ENCODE results near the gene ISYNA1.

Gene ISYNA1

DNA sequence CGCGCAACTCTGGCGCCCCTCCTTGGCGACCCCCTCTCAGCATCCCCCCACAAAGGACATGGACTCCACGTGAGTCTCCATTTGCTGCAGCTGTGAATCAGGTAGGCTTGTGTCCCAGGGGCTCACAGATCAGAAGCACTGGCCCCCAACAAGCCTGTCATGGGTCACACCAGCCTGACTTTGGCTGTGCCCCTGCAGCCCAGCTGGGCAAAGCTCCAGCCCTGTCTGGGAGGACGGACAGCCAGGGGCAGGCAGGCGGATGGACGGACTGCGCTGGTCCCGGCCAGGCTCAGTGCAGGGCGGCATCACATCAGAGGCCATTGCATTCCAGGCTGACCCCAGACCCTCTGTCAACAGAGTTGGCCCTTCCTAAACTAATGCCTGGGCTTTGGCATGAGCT lies 28.4 kb upstream of the ISYNA1 start:
- DNase-seq: no peak

DNA sequence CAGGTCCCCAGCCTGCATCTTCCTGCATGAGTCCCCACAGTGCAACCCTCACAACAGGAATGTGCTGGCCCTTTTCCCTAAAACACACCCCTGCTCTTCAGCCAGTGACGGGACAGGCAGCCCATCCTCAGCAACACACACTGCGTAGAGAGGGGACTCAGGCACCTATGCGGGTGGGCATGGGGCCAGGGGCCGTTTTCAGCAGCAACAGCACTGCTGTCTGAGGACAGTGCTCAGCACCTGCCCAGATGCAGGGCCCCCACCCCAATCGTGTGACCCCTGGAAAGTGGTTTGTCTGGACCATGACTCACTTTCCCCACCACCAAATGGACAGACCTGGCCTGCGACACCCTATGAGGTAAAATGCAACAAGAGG lies 28.0 kb upstream of the ISYNA1 start:
- no peak for DNase-seq

DNA sequence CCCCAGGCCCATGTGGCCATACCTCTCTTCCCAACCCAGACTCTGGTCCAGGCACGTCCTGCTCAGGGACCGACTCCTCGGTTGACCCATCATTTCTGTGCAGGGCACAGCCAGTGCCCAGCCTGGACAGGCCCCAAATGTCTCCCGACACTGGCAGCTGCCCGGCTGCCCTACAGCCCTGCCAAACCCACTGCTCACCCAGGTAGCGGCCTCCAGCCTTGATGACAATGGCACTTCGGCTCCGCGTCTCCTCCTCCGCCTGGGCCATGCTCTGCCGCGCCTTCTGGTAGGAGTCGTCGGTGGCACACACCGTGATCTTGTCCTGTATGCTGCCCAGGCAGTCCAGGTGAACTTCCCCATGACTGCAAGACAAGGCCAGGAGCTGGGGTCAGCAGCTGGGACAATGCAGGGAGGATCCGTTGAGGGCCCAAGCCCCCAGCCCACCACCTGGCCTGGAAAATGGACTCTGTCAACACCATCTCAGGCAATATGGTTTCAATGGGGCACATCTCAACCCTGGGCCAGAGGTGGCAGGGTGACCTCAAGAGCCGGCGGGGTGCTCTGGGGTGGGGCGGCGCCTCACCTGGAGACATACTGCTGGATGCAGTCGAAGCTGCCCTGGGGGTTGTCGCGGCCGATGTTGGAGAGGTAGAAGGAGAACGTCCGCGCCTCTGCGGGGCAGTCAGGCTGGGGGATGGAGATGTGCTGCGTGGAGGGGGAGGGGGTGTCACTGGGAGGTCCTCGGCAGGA lies 27.5 kb upstream of the ISYNA1 start:
- DNase-seq: no peak

DNA sequence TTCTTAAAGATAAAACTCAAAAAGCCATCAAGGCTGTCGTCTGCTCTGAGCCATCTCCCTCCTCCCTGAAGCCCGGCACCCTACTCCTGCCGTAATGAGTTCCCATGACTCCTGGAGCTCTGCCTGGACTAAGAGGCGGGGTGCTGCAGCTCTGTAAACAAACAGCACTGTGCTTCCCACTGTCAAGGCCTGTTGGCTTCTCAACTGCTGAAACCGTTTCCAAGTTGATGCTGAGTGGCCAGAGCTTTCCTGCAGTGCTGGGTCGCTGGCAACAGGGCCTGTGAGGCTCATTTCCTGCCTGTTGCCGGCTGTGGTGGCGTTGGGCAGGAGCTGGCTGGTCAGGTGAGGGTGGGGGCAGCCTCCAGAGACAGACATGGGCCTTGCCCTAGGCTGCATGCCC lies 26.7 kb upstream of the ISYNA1 start:
- DNase-seq: no peak

DNA sequence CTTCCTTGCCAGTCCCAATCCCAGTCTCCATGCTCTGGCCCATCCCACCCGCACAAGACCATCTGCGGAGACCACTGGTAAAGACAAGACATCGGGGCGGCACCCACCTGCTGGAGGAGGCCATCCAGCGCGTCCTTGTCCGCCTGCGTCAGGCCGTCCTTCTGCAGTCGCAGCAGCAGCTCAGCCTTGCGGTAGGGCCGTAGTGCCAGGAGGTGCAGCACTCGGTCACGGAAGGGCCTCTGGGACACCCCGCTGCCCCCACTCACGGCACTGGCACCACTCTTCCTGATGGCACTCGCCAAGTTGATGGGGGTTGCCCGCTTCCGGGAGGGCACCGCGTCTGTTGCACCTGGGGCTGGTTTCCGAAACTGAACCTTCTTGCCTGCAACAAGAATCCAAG lies 23.5 kb upstream of the ISYNA1 start:
- no peak for DNase-seq

DNA sequence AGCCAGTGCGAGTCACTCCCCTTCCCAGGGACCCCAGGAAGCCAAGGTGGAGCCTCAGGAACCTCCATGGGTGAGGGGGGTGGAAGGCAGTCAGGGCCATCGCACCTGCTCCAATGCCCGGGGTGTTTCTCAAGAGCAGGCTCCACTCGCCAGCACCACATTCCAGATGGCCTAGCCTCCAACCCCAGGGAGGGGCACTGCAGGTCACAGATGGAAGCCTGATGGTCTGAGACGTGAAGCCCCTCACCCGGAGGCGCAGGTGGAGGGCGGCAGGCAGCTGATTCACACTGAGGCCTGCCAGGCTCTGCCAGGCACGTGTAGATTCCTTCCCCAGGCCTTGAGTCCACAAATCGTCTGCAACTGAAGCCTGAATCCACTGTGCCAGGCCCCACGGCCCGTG lies 23.0 kb upstream of the ISYNA1 start:
- DNase-seq: no peak

DNA sequence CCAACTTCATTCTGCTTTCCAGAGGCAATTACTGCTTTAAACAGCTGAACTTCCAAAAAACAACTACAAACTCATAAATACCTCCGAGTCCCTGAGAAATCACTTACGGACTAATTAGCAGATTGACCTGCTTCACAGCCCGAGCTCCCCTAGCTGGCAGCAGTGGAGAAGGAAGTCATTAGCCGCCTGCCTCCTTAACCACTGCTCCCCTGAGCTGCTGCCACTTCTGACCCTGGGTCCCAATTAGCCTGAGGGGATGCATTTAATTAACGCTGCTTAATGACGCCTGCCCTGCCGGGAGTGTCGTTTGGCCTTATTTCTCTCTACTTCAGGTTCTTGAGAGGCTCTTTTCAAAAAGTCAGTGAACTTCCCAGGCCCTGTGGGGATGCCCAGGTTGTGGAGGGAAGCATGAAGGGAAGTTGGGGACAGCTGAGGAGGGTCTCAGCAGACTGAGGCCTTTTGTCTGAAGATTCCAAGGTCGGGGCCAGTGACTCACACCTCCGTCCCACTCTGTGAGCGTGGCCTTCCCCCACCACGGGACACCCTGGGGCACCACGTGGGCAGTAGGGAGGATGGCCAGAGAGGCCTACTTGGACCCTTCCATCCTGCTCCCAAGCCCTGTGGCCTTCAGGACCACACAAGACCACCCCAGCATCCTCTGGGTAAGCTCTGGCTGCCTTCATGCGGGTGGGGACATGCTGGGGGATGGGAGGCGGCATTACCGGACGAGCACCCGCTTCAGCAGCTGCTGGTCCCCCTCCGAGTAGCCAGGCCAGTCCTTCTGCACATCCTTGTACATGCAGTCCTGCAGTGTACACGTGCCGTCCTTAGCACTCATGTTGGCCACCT lies 19.8 kb upstream of the ISYNA1 start:
- DNase-seq: no peak

DNA sequence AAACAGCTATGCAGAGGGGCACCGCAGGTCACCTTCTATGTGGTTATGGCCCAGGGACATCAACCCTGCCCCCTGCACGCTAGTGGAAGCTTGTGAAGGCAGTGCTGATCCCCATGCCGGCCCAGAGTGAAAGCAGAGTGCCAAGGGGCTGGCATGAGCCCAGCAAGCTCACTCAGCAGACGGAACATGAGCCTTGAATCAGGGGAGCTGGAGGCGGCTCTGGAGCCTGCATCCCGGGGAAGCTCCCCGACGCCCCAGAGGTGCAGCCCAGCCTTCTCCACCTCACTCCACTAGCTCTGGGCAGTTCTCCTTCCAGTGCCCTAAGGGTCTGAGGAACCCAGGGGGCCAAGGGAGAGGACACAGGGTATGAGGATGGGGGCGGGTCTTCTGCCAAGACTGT lies 19.0 kb upstream of the ISYNA1 start:
- no peak for DNase-seq

DNA sequence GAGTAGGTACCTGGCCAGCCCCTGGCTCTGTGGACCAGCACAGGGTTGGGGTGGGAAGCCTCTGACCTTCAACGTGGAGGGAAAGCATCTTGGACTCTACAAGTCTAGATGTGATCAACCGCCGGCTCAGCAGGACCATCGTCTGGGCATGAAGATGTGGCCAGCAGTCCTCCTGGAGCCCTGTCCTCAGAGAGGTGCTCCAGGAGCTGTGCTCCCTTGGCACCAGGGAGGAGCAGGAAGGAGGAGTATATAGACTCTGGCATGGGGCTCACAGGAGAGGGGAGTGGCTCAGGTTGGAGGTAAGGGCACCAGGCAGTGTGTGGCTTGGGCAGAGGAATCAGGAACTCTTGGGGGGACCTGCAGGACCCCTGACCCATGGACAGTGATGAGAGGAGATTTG lies 18.3 kb upstream of the ISYNA1 start:
- no peak for DNase-seq

DNA sequence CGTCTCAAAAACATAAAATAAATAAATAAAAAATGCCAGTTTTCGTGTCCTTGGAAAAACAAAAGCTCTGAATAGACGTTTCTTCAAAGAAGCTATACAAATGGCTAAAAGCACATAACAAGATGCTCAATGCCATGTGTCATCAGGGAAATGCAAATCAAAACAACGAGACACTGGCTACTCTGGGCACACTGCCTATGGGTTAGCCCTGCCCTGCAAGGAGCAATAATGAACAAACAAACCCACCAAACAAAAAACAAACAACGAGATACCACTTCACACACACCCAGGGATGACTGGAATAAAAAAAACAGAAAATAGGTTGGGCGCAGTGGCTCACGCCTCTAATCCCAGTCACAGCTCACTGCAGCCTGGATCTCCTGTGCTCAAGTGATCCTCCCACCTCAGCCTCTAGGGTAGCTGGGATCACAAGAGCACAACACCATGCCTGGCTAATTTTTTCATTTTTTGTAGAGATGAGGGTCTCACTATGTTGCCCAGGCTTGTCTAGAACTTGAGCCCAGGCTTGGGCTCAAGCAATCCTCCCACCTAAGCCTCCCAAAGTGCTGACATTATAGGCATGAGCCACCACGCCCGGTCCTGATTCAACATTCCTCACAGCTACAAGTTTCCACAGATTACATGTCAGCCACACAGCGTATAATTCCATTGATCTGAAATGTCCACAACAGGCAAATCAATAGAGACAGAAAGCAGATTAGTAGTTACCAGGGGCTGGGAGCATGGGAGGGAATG lies 15.5 kb upstream of the ISYNA1 start:
- DNase-seq: no peak

DNA sequence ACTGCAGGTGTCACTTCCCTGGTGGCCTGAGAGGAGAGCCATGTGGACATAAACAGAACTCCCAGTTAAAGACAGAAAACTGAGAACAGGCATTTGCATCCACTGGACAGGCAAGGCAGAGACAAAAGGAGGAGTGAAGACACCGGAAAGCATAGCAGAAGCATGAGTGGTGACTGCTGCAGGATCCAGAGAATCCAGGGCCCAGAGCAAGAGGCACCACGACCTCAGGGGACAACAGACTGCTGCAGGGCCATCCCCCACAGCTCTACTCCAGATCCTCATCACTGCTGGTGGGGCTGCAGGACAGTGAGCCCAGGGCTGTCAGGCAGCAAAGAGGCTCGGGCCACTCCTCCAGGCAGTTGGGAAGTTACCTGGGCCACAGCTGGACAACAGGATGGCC lies 14.5 kb upstream of the ISYNA1 start:
- no peak for DNase-seq

DNA sequence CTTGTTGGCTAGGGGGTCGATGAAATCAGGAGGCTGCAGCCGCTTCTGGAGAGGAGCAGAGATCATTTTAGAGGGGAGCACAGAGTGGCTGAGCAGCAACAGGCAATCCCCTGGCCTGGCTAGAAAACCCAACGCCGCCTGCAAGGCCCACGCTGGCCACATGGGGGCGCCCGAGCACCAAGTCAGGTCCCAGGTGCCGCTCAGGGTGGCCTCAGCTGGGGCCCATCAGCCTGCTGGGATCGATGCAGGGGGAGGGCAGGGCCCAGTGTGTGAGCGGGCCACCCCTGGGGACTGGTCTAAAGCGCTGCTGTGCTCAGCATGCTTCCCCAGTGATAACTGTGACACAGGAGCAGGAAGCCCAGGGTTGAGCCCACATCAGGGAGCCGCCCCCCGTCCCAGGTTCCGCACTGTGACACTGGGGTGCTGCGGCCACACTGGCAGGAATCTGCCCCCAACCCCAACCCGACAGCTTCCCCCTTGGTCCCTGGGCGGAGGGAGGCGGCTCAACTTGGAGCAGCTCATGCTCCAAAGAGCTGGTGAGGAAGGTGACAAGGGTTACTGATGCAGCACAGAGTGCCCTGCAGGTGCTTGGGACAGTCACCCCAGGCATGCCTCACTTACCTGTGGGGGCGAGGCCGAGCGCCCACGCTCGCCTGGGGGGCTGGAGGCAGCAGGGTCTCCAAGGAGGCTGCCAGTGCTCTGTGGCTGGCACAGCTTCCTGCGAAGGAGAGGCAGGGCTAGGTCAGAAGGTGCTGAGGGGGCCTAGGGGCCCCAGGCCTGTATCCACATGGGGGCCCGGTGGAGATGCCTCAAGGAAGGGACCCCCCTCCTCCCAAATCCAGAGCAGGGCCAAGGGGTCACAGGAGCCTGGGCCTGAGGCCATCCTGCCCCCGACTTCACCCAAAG lies 13.3 kb upstream of the ISYNA1 start:
- DNase-seq: peak; percentile 88

DNA sequence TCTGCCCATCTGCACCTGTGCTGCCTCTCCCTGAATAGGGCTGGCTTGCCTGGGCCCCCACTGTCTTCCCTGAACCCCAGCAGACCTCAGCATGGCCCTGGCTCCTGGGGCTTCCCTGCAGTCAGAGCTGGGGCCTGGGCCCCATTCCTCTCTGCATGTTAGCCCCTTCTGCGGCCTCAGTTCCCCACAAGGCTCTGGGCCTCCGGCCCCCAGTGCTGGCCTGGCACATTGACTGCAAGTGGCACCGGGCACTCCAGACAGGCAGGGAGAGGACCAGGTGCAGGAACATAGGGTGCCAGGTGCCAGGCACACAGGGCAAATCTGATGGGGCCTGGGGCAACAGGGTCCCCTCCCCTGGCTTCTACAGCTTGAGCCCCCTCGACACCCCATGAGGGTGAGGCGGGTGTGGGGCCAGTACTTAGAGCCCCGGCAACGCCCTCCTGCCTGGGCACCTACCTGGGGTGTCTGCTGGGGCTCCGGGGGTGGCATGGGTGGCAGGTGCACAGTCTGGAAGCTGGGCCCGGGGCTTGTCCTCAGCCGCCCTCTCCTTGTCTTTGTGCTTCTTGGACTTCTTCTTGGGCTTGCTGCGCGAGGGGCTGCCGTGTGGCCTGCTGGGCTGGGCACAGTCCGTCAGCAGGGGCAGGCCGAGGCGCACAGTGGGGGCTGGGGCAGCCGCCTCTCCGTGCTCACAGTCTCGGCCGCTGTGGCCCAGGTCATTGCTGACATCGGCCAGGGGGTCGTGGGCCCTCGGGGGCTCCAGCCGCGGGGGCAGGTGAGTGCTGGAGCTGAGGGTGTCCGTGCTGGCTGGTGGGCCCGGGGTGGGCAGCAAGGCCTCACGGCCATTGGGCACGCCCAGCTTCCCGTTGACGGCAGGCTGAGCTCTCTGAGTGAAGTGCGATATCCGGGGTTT lies 12.3 kb upstream of the ISYNA1 start:
- no peak for DNase-seq

DNA sequence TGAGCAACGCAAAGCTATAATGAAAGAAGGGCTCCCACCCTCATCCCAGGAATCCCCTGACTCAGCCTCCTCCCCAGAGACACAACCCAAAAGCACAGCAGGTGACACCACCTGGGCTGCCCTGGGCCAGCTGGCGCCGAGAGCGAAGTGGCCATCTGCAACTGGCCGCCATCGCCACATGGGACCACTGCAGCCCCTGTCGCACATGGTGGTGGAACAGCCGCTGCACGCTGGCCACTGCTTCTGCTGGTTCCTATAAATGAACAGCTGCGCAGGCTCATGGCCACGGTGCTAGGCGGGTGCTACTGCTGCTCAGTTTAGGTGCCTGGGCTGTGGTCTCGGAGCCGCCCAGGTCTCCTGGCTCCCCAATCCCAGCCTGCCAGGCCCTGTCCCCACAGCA lies 11.6 kb upstream of the ISYNA1 start:
- no peak for DNase-seq

DNA sequence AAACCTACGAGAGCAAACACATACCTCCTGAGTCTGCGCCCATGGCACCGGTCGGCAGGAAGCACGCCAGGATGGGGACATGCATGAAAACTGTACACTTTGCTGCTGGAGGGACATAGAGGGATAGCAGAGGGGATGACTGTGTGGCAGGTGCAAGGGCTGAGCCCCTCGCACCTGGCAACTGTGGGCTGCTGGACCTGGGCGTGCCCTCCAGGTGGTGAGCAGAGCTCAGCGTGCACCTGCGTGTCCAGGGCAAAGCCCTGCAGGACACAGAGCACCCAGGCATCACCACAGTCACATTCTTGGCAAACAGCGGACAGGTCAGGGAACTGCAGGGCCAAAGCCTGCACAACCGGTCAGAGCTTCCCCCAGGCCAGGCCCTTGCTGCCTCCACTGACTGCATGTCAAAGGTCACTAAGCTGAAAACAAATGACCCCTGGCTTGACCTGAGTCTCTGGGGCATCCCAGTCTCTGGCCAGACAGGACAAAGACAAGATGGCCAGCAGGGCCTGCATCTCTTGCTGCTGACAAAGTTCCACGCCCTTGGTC lies 9.0 kb upstream of the ISYNA1 start:
- no peak for DNase-seq

DNA sequence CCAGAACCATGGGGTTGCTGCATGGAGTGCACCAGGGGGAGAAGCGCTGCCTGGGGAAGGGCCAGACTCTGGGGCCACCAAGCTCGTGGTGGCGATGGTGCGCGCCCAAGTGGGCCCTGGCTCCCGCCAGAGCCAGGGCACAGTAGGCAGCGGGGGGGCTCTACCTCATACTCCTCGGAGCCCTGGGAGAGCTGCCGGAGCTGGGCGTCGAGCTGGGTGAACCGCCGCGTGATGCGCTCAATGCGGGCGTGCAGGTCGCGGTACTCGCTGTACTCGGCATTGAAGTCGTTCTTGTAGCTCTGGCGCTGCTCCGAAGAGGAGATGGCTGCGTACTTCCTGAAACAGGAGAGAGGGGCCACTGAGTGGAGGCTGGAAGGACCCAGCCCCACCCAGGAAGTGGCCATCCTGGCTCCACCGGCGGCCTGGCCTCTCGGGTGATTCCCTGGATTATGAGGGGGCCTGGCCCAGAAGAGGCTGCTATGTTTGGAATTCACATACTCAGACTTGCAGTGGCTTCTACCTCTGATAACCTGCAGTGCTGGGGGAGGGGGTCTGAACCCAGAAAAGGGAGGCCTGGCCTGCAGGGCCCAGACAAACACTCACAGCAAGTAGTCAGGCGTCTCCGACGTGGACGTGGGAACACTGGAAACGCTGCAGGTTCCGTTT lies 8.3 kb upstream of the ISYNA1 start:
- no peak for DNase-seq

DNA sequence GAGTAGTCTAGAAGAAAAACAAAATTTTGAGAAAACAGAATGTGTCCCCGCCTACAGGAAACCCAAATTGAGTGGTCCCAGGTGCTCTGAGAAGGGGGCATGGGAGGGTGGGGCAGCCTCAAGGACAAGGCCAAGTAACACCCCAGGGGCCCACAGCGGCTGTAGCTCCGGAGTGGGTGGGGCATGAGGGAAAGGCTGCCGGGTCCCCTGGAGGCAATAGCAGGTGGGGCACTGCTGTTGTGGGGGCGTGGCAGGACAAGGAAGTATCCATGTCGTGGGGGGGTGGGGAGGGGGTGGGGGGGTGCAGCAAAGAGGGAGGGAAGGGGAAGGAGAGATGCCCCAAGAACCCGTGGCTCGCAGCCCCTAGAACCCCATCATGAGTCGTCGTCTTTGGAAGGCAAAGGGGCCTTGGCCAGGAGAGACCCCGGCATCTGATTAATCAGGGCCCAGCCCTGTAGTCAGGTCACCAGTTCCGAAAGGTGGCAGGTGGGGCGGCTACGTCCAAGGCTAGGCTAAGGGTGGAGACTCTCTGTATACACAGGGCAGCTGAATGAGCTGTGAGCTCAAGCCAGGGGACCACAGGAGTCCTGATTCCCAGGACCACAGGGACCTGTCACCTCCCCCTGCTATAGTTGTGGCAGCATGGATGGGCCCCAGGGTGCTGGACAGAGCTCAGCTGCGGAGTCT lies 7.5 kb upstream of the ISYNA1 start:
- no peak for DNase-seq

DNA sequence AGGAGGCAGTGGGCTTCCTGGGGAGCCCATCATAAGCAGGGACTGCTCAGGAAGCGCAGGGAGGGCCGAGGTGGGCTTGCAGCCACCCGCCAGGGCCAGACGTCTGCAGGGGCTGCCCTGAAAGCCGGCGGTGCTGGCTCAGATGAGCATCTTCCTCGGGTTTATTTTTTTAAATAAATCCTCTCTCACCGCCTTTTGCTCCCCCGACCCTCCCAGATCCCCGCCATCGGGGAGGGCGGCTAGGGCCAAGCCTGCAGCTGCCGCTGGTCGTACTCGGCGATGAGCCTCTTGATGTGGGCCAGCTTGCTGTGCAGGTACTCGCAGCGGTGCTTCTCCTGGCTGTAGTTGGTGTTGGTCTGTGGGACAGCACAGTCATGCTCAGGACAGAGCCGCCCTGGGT lies 6.6 kb upstream of the ISYNA1 start:
- no peak for DNase-seq

DNA sequence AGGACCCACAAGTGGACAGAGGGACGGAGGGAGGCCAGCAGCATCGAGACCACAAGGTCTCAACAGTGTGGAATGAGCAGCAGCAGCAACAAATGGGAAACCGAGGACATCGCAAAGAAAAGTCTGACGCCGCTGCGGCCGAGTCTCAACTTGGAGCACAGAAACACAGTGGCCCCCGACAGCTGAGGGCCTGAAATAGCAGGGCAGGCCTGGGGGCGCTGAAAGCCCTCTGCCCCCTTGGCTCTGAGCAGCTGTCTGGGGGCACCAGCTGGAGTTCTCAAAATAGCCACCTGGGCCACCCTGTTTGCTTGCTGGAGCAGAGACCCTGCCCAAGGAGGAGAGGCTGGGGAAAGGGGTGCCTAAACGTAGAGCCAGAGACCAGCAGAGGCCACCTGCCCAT lies 5.9 kb upstream of the ISYNA1 start:
- DNase-seq: no peak

DNA sequence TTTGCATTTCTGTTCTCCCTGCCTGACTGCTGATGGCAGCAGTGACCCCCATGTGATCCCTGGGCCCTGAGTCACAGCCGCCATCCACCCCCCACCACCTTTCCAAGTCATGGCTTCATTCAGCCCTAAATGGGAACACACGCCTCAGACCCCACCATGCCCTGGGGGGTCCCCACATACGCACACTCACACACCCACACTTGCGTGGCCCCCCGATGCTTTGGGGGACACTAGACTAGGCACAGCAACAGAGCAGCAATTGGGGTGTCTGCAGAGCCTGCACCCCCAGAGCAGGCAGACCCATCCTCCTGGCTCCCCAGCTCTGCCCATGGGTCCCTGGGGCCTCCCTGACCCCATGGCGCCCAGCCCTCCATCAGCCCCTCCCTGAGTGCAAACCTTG lies 5.5 kb upstream of the ISYNA1 start:
- DNase-seq: no peak

All from stimulated activated CD4-positive, alpha-beta T cell treated with anti-CD3 and anti-CD28 coated beads, Interleukin-4, amount 100 ng/mL, for 1 hour (primary cell).